ENCODE data around the gene C12orf50. TPM values are rescaled to one million over a fixed set of nuclear protein-coding genes. Genes with fewer than 3 reads are reported as not detected.
A peak's percentile ranks its signal among the peaks of the same experiment; 100 is the strongest.

The C12orf50 gene
- total RNA-seq, 6 experiments from 2014 or later = not detected

- Histone ChIP-seq H3K9me3 (no peaks in the 10 kb centered on the region), H3K27ac (no peak overlapping the region), H3K36me3 (no peaks in the 10 kb centered on the region), H3K27me3 (no peaks in the 10 kb centered on the region), H3K4me1 (no peaks in the 10 kb centered on the region), H3K4me3 (no peak overlapping the region)
- DNase-seq (no peak), ATAC-seq (no peak)
- intact Hi-C loops (cut with DNase I) = no loop called here
- WGBS (ENCODE audit: insufficient coverage, low coverage, low lambda C conversion rate, missing lambda C conversion rate) = 71% methylated on average over 2 of the region's 2 CpGs
- TF ChIP-seq POLR2A (IDR thresholded peaks at IDR 0.05) (no peak), CTCF (IDR thresholded peaks at IDR 0.05) (no peak)
These were observed 27.9 kb downstream of the C12orf50 start for GRCh38 chr12:88001327-88001726.

- Histone ChIP-seq H3K27me3 (no peaks in the 10 kb centered on the region), H3K27ac (no peak overlapping the region), H3K36me3 (no peaks in the 10 kb centered on the region), H3K9me3 (no peaks in the 10 kb centered on the region), H3K4me1 (no peaks in the 10 kb centered on the region), H3K4me3 (no peak overlapping the region)
- peak; percentile 69 to 75 (median 71) for TF ChIP-seq CTCF (IDR thresholded peaks at IDR 0.05)
- no peak for TF ChIP-seq POLR2A (IDR thresholded peaks at IDR 0.05)
- intact Hi-C loops (cut with DNase I) = loop anchor here in 1 of 2 donors (5.0 kb wide), 1 partner anchor 53 kb away; no protein-coding TSS in a partner anchor
- 1% methylated on average over 8 of the region's 8 CpGs for WGBS (ENCODE audit: insufficient coverage, low coverage, low lambda C conversion rate, missing lambda C conversion rate)
- ATAC-seq = peak; percentile 97 to 100 (median 98)
- DNase-seq = peak; percentile 36 to 60 (median 56)
These were observed 33.5 kb downstream of the C12orf50 start for GRCh38 chr12:87995581-87996178.

GRCh38 chr12:87991483-87991882, 37.7 kb downstream of the C12orf50 start:
- no peak for DNase-seq
- no peak overlapping the region for H3K27ac ChIP-seq
- no peaks in the 10 kb centered on the region for H3K36me3 ChIP-seq
- TF ChIP-seq CTCF (IDR thresholded peaks at IDR 0.05) (no peak), POLR2A (IDR thresholded peaks at IDR 0.05) (no peak)
- H3K27me3 ChIP-seq = no peaks in the 10 kb centered on the region
- ATAC-seq = no peak
- no peaks in the 10 kb centered on the region for H3K4me1 ChIP-seq
- H3K4me3 ChIP-seq = no peak overlapping the region
- intact Hi-C loops (cut with DNase I) = no loop called here
- no peaks in the 10 kb centered on the region for H3K9me3 ChIP-seq

GRCh38 chr12:87988534-87988933, 40.7 kb downstream of the C12orf50 start:
- intact Hi-C loops (cut with DNase I) = no loop called here
- no peak for DNase-seq
- Histone ChIP-seq H3K27me3 (no peaks in the 10 kb centered on the region), H3K4me3 (no peak overlapping the region), H3K27ac (no peak overlapping the region), H3K9me3 (no peaks in the 10 kb centered on the region), H3K36me3 (no peaks in the 10 kb centered on the region), H3K4me1 (no peaks in the 10 kb centered on the region)
- 53% methylated on average over 2 of the region's 2 CpGs for WGBS (ENCODE audit: insufficient coverage, low coverage, low lambda C conversion rate, missing lambda C conversion rate)
- ATAC-seq = no peak
- no peak for TF ChIP-seq POLR2A (IDR thresholded peaks at IDR 0.05)
- no peak for TF ChIP-seq CTCF (IDR thresholded peaks at IDR 0.05)
